ENCODE data around the gene CCDC158. TPM values are rescaled to one million over a fixed set of nuclear protein-coding genes. Genes with fewer than 3 reads are reported as not detected.

CCDC158 gene
- polyA plus RNA-seq, 3 donors: not detected

- H3K27me3 ChIP-seq (ENCODE audit: control insufficient read depth in 2 of 2, insufficient read depth in 2 of 2, low read length in 2 of 2): no peaks in the 10 kb centered on the region
- Mint-ChIP-seq H3K27ac (no peak overlapping the region), H3K27me3 (ENCODE audit: low read depth in 3 of 3) (peaks cover 0 to 1% (median 0%) of the 10 kb centered on the region in 3 donors), H3K4me1 (peaks cover 5% of the 10 kb centered on the region), H3K4me3 (no peak overlapping the region), H3K36me3 (no peaks in the 10 kb centered on the region), H3K9me3 (peaks cover 16 to 39% (median 35%) of the 10 kb centered on the region in 7 donors)
- no peak overlapping the region for H3K4me2 ChIP-seq (replicated peaks; ENCODE audit: extremely low read depth, low read length, poor library complexity, severe bottlenecking)
- no peaks in the 10 kb centered on the region for H4K20me1 ChIP-seq (ENCODE audit: insufficient read depth, low read length)
- H3K9me3 ChIP-seq (replicated peaks in 1 of 2; ENCODE audit: control insufficient read depth in 1 of 2, insufficient read depth in 1 of 2, low read length in 2 of 2): peaks cover 9 to 10% of the 10 kb centered on the region in 2 donors
- H3K27ac ChIP-seq (ENCODE audit: low read depth in 1 of 2, low read length in 2 of 2): no peak overlapping the region
- no peak for DNase-seq
- WGBS (ENCODE audit: insufficient coverage): no CpG with 5 or more reads among the region's 1 CpG
- H3K79me2 ChIP-seq (ENCODE audit: insufficient read depth, low read length): no peaks in the 10 kb centered on the region
- no peak for TF ChIP-seq CTCF (IDR thresholded peaks at IDR 0.05)
- peaks cover 3 to 6% of the 10 kb centered on the region in 2 donors for H3K4me1 ChIP-seq (ENCODE audit: control insufficient read depth in 1 of 2, insufficient read depth in 2 of 2, low read length in 2 of 2)
- H3K9ac ChIP-seq (ENCODE audit: insufficient read depth, low read length, poor library complexity, severe bottlenecking): no peak overlapping the region
- H2AFZ ChIP-seq (ENCODE audit: insufficient read depth, low read depth, low read length, poor library complexity, severe bottlenecking): no peak overlapping the region
- intact Hi-C loops (cut with micrococcal nuclease): no loop called here
- H3K36me3 ChIP-seq (replicated peaks in 1 of 2; ENCODE audit: control insufficient read depth in 1 of 2, insufficient read depth in 2 of 2, low read length in 2 of 2): no peaks in the 10 kb centered on the region
- no peak overlapping the region for H3K4me3 ChIP-seq (replicated peaks in 1 of 3; ENCODE audit: low read depth in 2 of 3, low read length in 3 of 3)
Measured at GRCh38 chr4:76316131-76316530, 104.8 kb downstream of the CCDC158 start.

GRCh38 chr4:76315267-76315918, 105.5 kb downstream of the CCDC158 start:
- H3K9me3 Mint-ChIP-seq: peaks cover 16 to 39% (median 32%) of the 10 kb centered on the region in 7 donors

More at GRCh38 chr4:76315267-76315918, 105.5 kb downstream of the CCDC158 start:
- H3K4me3 Mint-ChIP-seq: no peak overlapping the region
- WGBS (ENCODE audit: insufficient coverage): 100% methylated on average over 3 of the region's 7 CpGs
- intact Hi-C loops (cut with micrococcal nuclease): no loop called here
- no peak overlapping the region for H3K4me2 ChIP-seq (replicated peaks; ENCODE audit: extremely low read depth, low read length, poor library complexity, severe bottlenecking)
- H3K4me1 ChIP-seq (ENCODE audit: control insufficient read depth in 1 of 2, insufficient read depth in 2 of 2, low read length in 2 of 2): peaks cover 3 to 6% of the 10 kb centered on the region in 2 donors
- H2AFZ ChIP-seq (ENCODE audit: insufficient read depth, low read depth, low read length, poor library complexity, severe bottlenecking): no peak overlapping the region
- H3K4me3 ChIP-seq (replicated peaks in 1 of 3; ENCODE audit: low read depth in 2 of 3, low read length in 3 of 3): no peak overlapping the region
- no peak overlapping the region for H3K9ac ChIP-seq (ENCODE audit: insufficient read depth, low read length, poor library complexity, severe bottlenecking)
- no peak for TF ChIP-seq CTCF (IDR thresholded peaks at IDR 0.05)
- peaks cover 5% of the 10 kb centered on the region for H3K4me1 Mint-ChIP-seq
- H3K79me2 ChIP-seq (ENCODE audit: insufficient read depth, low read length): no peaks in the 10 kb centered on the region
- no peak for DNase-seq
- H3K27me3 ChIP-seq (ENCODE audit: control insufficient read depth in 2 of 2, insufficient read depth in 2 of 2, low read length in 2 of 2): no peaks in the 10 kb centered on the region
- H3K36me3 ChIP-seq (replicated peaks in 1 of 2; ENCODE audit: control insufficient read depth in 1 of 2, insufficient read depth in 2 of 2, low read length in 2 of 2): peaks cover 0 to 5% of the 10 kb centered on the region in 2 donors
- peaks cover 4 to 6% of the 10 kb centered on the region in 2 donors for H3K36me3 Mint-ChIP-seq
- H3K27ac Mint-ChIP-seq: no peak overlapping the region
- peaks cover 9 to 10% of the 10 kb centered on the region in 2 donors for H3K9me3 ChIP-seq (replicated peaks in 1 of 2; ENCODE audit: control insufficient read depth in 1 of 2, insufficient read depth in 1 of 2, low read length in 2 of 2)
- no peaks in the 10 kb centered on the region for H4K20me1 ChIP-seq (ENCODE audit: insufficient read depth, low read length)
- H3K27ac ChIP-seq (ENCODE audit: low read depth in 1 of 2, low read length in 2 of 2): no peak overlapping the region
- peaks cover 0 to 1% (median 0%) of the 10 kb centered on the region in 3 donors for H3K27me3 Mint-ChIP-seq (ENCODE audit: low read depth in 3 of 3)
